Adrenal gland (tissue), 12 donors: ENCODE data around the gene DHDH. TPM values are rescaled to one million over a fixed set of nuclear protein-coding genes. Genes with fewer than 3 reads are reported as not detected.
"Not testable (repeated sequence)": the region's sequence is repeated elsewhere in the genome, so short reads cannot be mapped to it uniquely, and the experiment has no call there.

Experiments
- DNase-seq, 7 donors: peaks; one replicate each; pipeline ENCODE4 v3.0.0-alpha.2; 2019 to 2020
- H3K27ac ChIP-seq, 5 donors: fragments of 200-600 bp; sonication (generic) in 4 of 5; 1 replicate in 3 of 5; 2 replicates in 2 of 5; pipeline versions ENCODE4 v1.5.1 to v1.8.0; 2016 to 2020; ENCODE audit warnings: mild to moderate bottlenecking in 1 of 5
- H3K27me3 ChIP-seq: fragments of 200-600 bp; 2 replicates; pipeline ENCODE4 v1.8.0; 2021
- H3K36me3 ChIP-seq, 2 donors: fragments of 200-600 bp; replicated peaks in 1 of 2; 1 replicate in 1 of 2; 2 replicates in 1 of 2; pipeline versions ENCODE4 v1.5.1 to v1.8.0; 2018 to 2022
- H3K4me1 ChIP-seq, 2 donors: fragments of 200-600 bp; replicated peaks in 1 of 2; 1 replicate in 1 of 2; 2 replicates in 1 of 2; pipeline versions ENCODE4 v1.5.1 to v1.8.0; 2018 to 2021
- H3K4me3 ChIP-seq, 4 donors: fragments of 200-600 bp; sonication (generic) in 3 of 4; one replicate each; pipeline ENCODE4 v1.5.1; 2016 to 2018
- H3K9me3 ChIP-seq, 3 donors: fragments of 200-600 bp; sonication (generic) in 1 of 3; replicated peaks in 1 of 3; 1 replicate in 2 of 3; 2 replicates in 1 of 3; pipeline versions ENCODE4 v1.5.1 to v1.8.0; 2016 to 2021
- CTCF ChIP-seq, 6 experiments: fragments of 450-650 bp in 4 of 6; fragments of 200-600 bp in 2 of 6; sonication (generic) in 1 of 6; IDR thresholded peaks; 1 replicate in 5 of 6; 2 replicates in 1 of 6; pipeline versions ENCODE4 v1.5.1 to v1.8.0; 2016 to 2021; ENCODE audit warnings: antibody characterized with exemption in 6 of 6, mild to moderate bottlenecking in 2 of 6, moderate library complexity in 1 of 6
- POLR2A ChIP-seq, 2 donors: fragments of 450-650 bp; IDR thresholded peaks; one replicate each; pipeline ENCODE4 v1.6.1; 2017; ENCODE audit warnings: antibody characterized with exemption in 2 of 2, mild to moderate bottlenecking in 2 of 2, moderate library complexity in 1 of 2
- WGBS, 4 donors: extraction: QIAGEN DNeasy Blood & Tissue Kit in 2 of 4; methylation state at CpG; one replicate each; pipeline versions ENCODE4 v1.1.5 to v1.1.7; 2013 to 2017; 5-methylcytosine and 5-hydroxymethylcytosine counted together
- intact Hi-C, 2 donors: fragments of 100-400 bp; cut with DNase I; formaldehyde crosslinking; loops; one replicate each; pipeline versions ENCODE4 v1.14.1 to v1.15.0; 2022 to 2023
- polyA plus RNA-seq, 3 donors: library from polyadenylated mRNA; stranded (reverse); fragments of 200-250 nt in 2 of 3; fragments of 350-450 nt in 1 of 3; fragmentation: Illumina TruSeq in 1 of 3; extraction: RNeasy Lipid Tissue Mini Kit (QIAGEN cat#74804) in 1 of 3; gene quantifications; one replicate each; pipeline ENCODE4 v1.2.3, GENCODE V29; 2013 to 2014
- total RNA-seq, 9 donors: library from RNA; depleted of rRNA in 4 of 9; stranded (reverse); fragments of >200 nt in 4 of 9; fragments of 120-200 nt in 1 of 9; fragmentation: NEBNext Ultra II Directional in 1 of 9; extraction: Animal tissue kit (Norgen Biotek cat#: 25700) in 1 of 9; gene quantifications; one replicate each; pipeline versions ENCODE4 v1.1.0 to v1.2.4, GENCODE V29; 2013 to 2023
- donor health status: healthy with polysubstance abuse.
- donor health status: Bipolar disorder and iron deficiency.
- donor health status: DM: yes; HTN: yes; CAD: no.
- donor health status: DM: no; HTN: no; CAD: no.
- donor health status: DM: no; HTN: no; CAD: no.
- donor health status: DM: yes; HTN: yes; CAD: no.

The DHDH gene
- total and polyA plus RNA-seq, 12 donors, result 0.17 to 2.8 (median 0.38) TPM; not detected in 5

GRCh38 chr19:48922548-48923490 is 10.7 kb upstream of the DHDH start:
- Histone ChIP-seq H3K4me3 (no peak overlapping the region), H3K4me1 (no peaks in the 10 kb centered on the region), H3K36me3 (peaks cover 0 to 38% of the 10 kb centered on the region in 2 donors), H3K9me3 (no peaks in the 10 kb centered on the region), H3K27me3 (no peaks in the 10 kb centered on the region), H3K27ac (no peak overlapping the region)
- TF ChIP-seq POLR2A (IDR thresholded peaks at IDR 0.05), result no peak
- no peak for TF ChIP-seq CTCF (IDR thresholded peaks at IDR 0.05)
- intact Hi-C loops, result no loop called here
- DNase-seq, result no peak
- 88 to 92% (median 90%) methylated on average over 10 to 18 of the region's 18 CpGs for WGBS, 4 donors

- Histone ChIP-seq H3K9me3 (no peaks in the 10 kb centered on the region), H3K4me3 (no peak overlapping the region), H3K36me3 (peaks cover 0 to 16% of the 10 kb centered on the region in 2 donors), H3K4me1 (no peaks in the 10 kb centered on the region), H3K27me3 (no peaks in the 10 kb centered on the region), H3K27ac (no peak overlapping the region)
- no peak for TF ChIP-seq POLR2A (IDR thresholded peaks at IDR 0.05)
- TF ChIP-seq CTCF (IDR thresholded peaks at IDR 0.05), result no peak
- DNase-seq, result peak in 3 of 7 donors; percentile 41 to 53 (median 52)
- intact Hi-C loops, result no loop called here
- 74 to 89% (median 85%) methylated on average over 7 to 11 of the region's 11 CpGs for WGBS, 4 donors
Measured at GRCh38 chr19:48925240-48925843, 8.2 kb upstream of the DHDH start.

DNA sequence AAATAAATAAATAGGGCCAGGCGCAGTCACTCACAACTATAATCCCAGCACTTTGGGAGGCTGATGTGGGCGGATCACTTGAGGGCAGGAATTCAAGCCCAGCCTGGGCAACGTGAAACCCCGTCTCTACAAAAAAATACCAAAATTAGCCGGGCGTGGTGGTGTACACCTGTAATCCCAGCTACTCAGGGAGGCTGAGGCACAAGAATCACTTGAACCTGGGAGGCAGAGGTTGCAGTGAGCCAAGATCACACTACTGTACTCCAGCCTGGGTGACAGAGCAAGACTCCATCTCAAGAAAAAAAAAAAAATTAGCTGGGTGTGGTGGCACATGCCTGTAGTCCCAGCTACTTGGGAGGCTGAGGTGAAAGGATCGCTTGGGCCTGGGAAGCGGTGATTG is 7.6 kb upstream of the DHDH start:
- H3K27me3 ChIP-seq, DNase-seq, H3K4me1 ChIP-seq, H3K27ac ChIP-seq, intact Hi-C loops, H3K9me3 ChIP-seq, H3K4me3 ChIP-seq: not testable (repeated sequence)
- WGBS, 4 donors, result 79 to 89% (median 83%) methylated on average over 6 to 8 of the region's 8 CpGs
- H3K36me3 ChIP-seq, result peaks cover 0 to 11% of the 10 kb centered on the region in 2 donors

- intact Hi-C loops, result no loop called here
- Histone ChIP-seq H3K4me1 (no peaks in the 10 kb centered on the region), H3K36me3 (peaks cover 0 to 5% of the 10 kb centered on the region in 2 donors), H3K4me3 (no peak overlapping the region), H3K27ac (peak overlapping the region in 1 of 5 donors; percentile 28), H3K27me3 (no peaks in the 10 kb centered on the region), H3K9me3 (no peaks in the 10 kb centered on the region)
- DNase-seq, result peak; percentile 65 to 88 (median 85)
- TF ChIP-seq CTCF (IDR thresholded peaks at IDR 0.05) (no peak), POLR2A (IDR thresholded peaks at IDR 0.05) (no peak)
- 8 to 18% (median 9%) methylated on average over 9 to 10 of the region's 10 CpGs for WGBS, 4 donors
Measured at GRCh38 chr19:48926909-48927308, 6.6 kb upstream of the DHDH start.

GRCh38 chr19:48927692-48928091 is 5.8 kb upstream of the DHDH start:
- H3K27me3 ChIP-seq, H3K36me3 ChIP-seq, H3K4me3 ChIP-seq, H3K9me3 ChIP-seq, H3K4me1 ChIP-seq, intact Hi-C loops, DNase-seq: not testable (repeated sequence)
- peak overlapping the region in 1 of 5 donors; percentile 28 for H3K27ac ChIP-seq
- WGBS, 4 donors, result 71 to 86% (median 76%) methylated on average over 16 to 17 of the region's 17 CpGs
